EL (cell line): ENCODE results near the gene HOXC12.

Source experiments
- DNase-seq: peaks from one replicate; pipeline ENCODE4 v3.0.0-alpha.2; 2016

The HOXC12 gene

GRCh38 chr12:53998110-53998899 lies 43.6 kb downstream of the HOXC12 start:
- no peak for DNase-seq

DNA sequence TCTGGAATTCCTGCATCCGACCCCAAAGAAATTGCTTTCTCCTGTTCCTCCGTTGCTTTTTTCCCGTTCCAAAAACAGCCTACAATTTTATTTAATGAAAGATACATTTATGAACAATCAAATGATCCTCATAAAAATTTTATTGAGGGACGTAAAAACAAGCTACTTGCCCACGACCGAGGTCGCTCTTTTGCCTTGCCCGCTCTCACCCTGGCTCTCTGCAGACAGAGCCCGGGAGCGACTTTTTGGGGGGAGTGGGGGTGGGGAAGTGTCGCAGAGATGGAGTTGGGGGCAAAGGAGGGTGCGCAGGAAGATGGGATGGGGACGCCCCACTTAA lies 44.2 kb downstream of the HOXC12 start:
- DNase-seq = no peak

DNA sequence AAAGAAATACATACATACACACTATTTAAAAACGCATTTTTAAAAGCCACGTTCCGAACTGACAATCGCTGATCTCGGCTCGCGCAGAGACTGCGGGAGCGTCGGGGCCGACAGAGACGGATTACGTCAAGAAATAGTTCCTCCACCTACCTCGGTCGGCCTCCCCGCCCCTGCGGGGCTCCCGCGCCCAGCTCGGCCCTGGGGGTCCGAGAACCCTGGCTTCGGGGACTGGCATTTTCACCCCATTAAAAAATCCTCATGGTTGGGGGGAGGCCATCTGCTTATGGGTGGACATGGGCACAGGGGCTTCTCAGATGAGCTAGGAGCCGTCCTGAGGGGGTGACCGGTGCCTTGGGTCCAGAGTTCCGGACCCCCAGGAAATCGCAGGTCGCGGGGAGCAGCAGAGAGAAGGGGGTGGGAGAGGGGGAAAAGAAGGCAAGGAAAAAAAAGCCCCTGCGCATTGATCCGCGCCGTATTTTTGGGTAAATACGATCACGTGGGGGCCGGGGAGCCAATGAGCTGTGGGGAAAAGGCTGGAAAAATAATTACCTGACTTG lies 44.9 kb downstream of the HOXC12 start:
- peak; percentile 83 for DNase-seq

DNA sequence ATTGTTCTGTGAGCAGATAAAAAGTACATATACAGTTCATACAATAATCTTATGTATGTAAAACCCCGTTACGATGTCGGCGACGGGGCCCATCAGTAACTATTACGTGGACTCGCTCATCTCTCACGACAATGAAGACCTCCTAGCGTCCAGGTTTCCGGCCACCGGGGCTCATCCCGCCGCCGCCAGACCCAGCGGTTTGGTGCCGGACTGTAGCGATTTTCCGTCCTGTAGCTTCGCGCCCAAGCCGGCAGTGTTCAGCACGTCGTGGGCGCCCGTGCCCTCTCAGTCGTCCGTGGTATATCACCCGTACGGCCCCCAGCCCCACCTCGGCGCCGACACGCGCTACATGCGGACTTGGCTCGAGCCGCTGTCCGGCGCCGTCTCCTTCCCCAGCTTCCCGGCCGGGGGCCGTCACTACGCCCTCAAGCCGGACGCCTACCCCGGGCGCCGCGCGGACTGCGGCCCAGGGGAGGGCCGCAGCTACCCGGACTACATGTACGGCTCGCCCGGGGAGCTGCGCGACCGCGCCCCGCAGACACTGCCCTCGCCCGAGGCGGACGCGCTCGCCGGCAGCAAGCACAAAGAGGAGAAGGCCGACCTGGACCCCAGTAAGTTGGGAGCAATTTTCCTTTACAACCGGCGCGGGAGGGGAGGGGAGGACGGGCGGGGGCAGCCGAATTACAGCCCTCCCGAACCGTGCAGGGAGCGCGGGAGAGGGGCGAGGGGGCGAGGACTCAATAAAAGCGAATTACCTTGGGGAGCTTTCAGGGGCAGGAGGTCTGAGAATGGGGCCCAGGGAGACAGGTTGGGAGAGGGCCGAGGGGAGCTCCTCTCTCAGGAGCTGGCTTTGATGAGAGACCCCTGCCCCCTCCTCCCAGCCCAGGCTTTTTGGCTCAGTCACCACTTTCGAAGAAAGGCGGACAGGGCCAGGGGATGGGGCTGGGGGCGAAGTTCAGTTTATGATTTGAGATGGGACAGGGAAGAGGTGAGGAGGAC lies 45.7 kb downstream of the HOXC12 start, which contains the start of gene HOXC9:
Gene HOXC9, plus strand, starts transcription at position 46 of the 999 bp plus-strand sequence. Its CDS starts 28 bp downstream, at position 74.
- peak; percentile 53 for DNase-seq

DNA sequence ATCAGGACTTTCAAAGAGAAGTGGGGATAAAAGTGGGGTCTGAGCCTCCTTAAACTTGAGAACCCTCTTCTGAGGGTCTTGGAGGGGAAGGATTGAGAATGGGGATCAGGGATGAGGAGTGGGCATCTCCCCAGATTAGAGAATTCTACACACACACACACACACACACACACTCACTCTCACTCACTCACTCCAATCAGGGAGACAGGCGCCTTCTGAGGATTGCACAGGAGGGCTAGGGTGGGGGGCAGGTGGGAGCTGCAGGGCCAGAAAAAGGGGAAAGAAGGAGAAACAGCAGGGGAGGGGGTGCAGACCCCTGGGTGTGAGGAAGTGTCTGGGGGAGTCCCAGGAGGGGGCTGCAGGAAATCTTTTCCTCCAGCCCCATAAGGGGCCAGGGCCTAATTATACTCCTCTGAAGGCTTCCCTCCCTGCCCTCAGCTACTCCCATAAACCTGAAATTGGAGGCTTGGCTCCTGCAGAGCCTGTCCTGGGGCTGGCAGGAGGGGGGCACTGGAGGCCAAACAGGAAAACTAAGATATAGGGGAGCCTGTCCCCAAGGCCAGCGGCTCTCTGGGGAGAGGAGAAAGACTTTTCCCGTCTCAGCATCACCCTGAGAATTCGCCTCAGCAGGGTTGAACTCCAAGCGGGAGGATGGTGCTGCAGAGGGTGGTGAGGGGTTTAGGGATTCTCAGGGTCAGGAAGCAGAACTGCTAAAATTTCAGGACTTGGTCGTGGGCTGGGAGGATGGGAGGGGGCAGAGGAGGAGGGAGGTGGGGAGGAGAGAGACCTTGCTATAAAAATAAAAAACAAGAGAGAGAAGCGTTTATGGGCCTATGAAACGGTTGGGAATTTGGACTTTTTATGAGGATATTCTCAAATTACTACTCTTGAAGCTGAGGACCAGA lies 46.8 kb downstream of the HOXC12 start:
- no peak for DNase-seq

- DNase-seq = no peak
Observed at GRCh38 chr12:54002278-54002914, 47.7 kb downstream of the HOXC12 start.

DNA sequence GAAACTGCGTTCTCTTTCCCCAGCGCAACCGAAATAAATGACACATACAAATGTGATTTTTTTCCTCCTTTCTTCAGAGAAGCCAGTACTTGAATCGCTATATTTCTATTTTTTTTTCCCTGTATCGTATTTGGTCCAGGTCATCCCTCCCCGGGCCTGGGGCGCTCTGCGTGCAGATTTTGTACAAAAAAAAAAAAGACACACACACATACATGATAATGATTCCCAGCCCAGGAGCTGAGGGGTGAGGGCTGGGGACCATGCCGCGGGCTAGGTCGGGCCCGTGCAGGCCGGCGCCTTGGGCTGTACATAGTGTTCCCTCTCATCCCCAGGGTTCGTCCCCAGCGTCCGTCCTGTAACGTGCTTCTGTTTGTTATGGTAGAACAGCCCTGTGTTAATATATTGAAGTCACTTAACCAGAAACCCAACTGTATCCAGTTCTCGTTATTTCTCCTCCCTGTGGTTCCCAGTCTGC lies 48.2 kb downstream of the HOXC12 start:
- no peak for DNase-seq

DNA sequence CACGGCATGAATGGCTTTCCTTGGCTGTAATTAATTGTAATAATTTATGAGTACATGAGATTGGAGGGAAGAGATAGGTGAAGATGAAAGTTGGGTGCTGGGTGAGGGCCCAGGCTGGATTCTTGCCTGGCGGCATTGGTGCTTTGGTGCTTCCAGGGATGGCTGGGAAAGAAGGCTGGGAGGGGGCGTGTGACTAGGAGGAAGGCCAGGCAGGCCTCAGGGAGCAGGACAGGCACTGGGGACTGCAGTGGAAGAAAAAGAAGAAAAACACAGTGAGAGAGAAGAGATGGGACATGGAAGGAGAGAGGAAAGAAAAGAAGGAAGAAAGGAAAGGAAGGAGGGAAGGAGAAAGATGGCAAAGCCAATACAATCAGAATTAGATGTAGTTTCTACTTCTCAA lies 48.9 kb downstream of the HOXC12 start:
- DNase-seq = no peak

DNA sequence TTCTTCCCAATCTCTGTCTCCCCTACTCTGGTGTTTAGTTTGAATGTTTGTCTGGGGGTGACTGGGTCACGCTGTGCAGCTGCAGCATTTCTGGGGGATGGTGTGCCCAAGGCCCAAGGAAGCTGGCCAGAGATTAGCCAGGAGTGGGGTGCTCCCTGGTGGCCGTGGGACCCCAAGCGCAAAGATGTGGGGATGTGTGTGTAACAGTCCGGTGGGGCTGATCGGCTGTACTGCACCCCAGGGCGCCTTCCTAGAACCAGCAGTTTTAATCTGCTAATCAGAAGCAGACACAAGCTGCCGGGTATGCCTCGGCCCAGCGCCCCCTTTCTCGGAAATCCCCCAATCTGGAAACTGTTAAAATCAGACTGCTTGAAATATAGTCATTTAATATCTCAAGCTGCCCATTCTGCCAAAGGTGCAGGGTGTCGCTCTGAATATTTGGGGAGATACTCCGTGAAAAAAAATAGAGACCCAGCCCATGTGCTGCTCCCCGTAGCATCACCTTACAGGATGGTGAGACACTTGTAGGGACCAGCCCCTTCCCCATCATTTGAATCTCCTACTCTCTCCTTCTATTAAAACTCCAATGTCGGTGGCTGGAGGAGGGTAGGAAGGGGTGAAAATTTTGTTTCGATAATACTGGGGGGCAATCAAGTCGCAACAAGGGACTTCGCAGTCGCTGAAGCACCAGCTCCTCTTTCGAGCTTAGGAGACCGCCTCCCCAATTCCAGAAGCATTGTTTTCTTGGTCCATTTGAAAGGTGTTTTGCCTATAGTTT lies 49.5 kb downstream of the HOXC12 start:
- DNase-seq = no peak

- no peak for DNase-seq
Observed at GRCh38 chr12:54004841-54005530, 50.3 kb downstream of the HOXC12 start.

DNA sequence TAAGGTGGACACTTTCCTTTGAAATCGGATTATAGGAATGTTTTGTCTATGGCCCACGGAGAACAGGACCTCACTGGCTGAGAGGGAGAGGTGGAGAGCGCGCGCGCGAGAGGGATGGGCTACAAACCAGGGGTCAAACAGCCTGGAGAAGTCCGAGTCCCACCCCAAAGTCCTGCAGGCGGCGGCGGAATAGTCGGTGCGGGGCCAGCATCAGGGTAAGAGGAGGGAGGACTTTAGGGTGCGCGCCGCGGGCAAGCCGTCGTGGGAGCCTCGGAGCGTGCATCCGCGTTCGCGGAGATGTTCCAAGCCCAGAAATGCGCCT lies 50.8 kb downstream of the HOXC12 start:
- DNase-seq = no peak

DNA sequence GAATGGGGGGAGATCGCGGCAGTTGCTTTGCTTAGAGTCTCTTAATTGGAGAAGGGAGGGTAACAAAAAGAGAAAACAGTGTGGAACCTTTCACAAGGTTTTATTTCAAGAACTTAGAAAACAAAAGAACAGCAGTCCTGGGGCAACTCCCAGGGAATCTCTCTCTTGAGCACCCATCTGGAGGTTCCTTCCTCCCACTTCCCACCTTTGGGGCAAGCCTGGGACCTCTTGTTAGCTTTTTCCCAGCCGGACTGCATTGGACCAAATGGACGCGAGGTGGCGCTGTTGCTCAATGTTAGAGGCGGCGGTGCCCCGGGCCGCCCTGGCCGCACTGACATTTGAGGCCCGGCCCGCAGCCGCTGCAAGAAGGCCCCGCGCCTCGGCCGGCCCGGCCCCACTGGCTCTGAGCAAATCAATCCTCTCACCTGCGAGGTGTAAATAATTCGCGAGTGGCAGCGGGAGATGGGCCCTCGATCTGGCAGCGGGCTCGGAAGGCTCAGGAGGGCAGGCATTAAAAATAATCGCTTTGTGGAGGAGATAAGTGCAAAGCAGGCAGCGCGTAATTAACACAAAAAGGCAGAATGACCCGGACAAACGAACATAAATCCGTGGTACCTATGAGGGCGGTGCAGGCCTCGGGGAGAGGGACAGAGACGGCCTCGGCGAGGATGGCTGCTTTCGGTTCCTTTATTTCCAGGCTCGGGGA lies 51.3 kb downstream of the HOXC12 start:
- DNase-seq = peak; percentile 80

DNA sequence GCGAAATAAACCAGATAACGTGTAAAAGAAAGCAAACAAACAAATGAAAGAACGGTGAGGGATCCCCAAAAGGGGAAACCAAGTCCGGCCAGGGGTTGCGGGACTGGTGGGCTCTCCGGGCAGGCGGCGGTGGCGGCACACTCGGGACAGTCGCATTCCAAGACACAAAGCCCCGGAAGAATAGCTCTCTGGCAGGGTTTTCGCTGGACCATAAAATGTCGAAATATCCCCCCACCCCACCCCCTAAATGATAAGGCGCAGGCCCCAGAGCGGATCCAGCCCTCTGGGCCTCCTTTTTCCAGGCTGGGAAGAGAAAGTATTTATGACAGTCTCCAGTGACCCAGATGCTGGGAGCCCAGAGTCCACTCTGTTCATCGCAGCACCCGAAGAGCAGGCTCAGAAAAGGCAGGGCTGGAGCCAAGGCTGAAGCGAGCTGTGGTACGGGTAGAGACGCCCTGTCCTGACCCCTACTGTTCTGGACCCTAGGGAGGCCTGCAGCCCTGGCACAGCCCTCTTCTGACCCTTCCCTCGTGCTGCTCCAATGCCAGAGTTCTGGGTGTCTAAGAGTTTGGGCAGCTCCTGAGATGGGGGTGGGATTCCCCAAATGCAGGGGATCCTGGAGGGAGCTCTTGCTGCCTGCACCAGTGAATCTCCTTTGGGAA lies 52.0 kb downstream of the HOXC12 start:
- no peak for DNase-seq

GRCh38 chr12:54007538-54008259 lies 53.0 kb downstream of the HOXC12 start:
- DNase-seq = no peak

GRCh38 chr12:54008260-54008552 lies 53.5 kb downstream of the HOXC12 start:
- DNase-seq = no peak
